Lower leg skin (tissue), 4 donors: ENCODE data around the gene DENND6B. TPM values are rescaled to one million over a fixed set of nuclear protein-coding genes. Genes with fewer than 3 reads are reported as not detected.

Source experiments
- DNase-seq, 2 donors: peaks; one replicate each; pipeline ENCODE4 v3.0.0-alpha.2; 2019; ENCODE audit warnings: low spot score in 2 of 2
- H3K4me3 ChIP-seq: fragments of 200-600 bp; sonication (generic); 2 replicates; pipeline ENCODE4 v1.5.1; 2017; ENCODE audit warnings: mild to moderate bottlenecking, low read depth; ENCODE audit not compliant: poor library complexity, severe bottlenecking
- CTCF ChIP-seq, 3 donors: fragments of 450-650 bp; IDR thresholded peaks; one replicate each; pipeline ENCODE4 v1.5.1; 2016; ENCODE audit warnings: antibody characterized with exemption in 3 of 3, mild to moderate bottlenecking in 3 of 3, moderate library complexity in 2 of 3
- POLR2A ChIP-seq, 2 donors: fragments of 450-650 bp; IDR thresholded peaks; one replicate each; pipeline ENCODE4 v1.6.1; 2016 to 2017; ENCODE audit warnings: antibody characterized with exemption in 2 of 2, mild to moderate bottlenecking in 1 of 2, moderate library complexity in 1 of 2
- WGBS, 2 donors: methylation state at CpG; one replicate each; pipeline ENCODE4 v1.1.5; 2018; 5-methylcytosine and 5-hydroxymethylcytosine counted together
- intact Hi-C: fragments of 100-400 bp; cut with DNase I; formaldehyde crosslinking; loops from one replicate; pipeline ENCODE4 v1.15.0; 2023; ENCODE audit warnings: low total_unique reads
- total RNA-seq, 4 donors: library from RNA; depleted of rRNA; stranded (reverse); fragments of >200 nt; gene quantifications; one replicate each; pipeline ENCODE4 v1.1.0, GENCODE V29; 2016

Gene DENND6B
- total RNA-seq, 4 donors from 2014 or later, result 0.97 to 8.8 (median 6.5) TPM

DNA sequence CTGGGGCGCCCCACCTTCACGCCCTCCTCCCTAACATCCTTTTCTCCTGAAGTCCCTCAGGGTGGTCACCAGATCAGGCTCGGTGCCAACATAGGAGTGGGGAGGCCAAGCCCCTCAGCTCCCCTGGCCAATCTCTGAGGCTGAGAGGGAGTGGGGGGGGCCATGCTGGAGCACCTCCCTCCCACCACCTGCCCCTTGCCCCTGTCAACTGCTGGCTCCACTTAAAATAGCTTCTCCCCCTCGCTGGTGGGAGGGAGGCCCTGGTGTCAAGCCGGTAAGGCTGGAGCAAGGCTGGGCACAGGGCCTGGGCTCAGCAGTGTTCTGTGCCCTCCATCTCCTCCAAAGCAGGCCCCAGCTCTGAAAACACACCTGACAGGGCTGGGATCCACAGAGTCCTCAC lies 24.2 kb downstream of the DENND6B start:
- intact Hi-C loops, result no loop called here
- DNase-seq, result no peak
- 64% methylated on average over 5 of the region's 5 CpGs; no CpG with 5 or more reads in 1 of the 2 donors for WGBS, 2 donors
- TF ChIP-seq CTCF (IDR thresholded peaks at IDR 0.05), result no peak
- TF ChIP-seq POLR2A (IDR thresholded peaks at IDR 0.05), result no peak
- no peak overlapping the region for H3K4me3 ChIP-seq

- WGBS, 2 donors, result 26 to 32% methylated on average over 7 to 9 of the region's 9 CpGs
- intact Hi-C loops, result no loop called here
- no peak for DNase-seq
- TF ChIP-seq POLR2A (IDR thresholded peaks at IDR 0.05) (no peak), CTCF (IDR thresholded peaks at IDR 0.05) (no peak)
- H3K4me3 ChIP-seq, result no peak overlapping the region
Observed at GRCh38 chr22:50302041-50302541, 24.7 kb downstream of the DENND6B start.

DNA sequence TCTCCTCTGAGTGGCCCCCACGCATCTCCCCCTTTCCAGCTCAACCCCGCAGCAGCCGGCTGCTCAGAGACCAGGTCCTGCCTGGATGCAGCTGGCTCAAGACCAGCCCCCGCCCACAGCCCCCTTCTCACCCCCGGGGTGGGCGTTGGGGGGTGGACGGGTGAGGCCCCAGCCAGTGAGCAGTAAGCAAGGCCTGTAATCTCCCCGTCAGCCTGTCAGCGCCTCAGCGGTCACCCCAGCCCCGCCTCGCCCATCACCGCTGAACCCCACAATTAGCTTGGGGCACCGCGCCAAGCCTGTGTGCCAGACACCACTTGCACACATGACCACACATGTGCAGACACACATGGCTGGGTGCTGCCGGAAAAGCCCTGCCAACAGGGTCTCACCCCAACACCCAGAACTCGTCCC lies 25.2 kb downstream of the DENND6B start:
- 22 to 42% methylated on average over 14 to 17 of the region's 17 CpGs for WGBS, 2 donors
- no peak for DNase-seq
- TF ChIP-seq POLR2A (IDR thresholded peaks at IDR 0.05), result no peak
- TF ChIP-seq CTCF (IDR thresholded peaks at IDR 0.05), result no peak
- H3K4me3 ChIP-seq, result no peak overlapping the region
- intact Hi-C loops, result no loop called here

- 82 to 85% methylated on average over 9 of the region's 14 CpGs for WGBS, 2 donors
- intact Hi-C loops, result no loop called here
- TF ChIP-seq CTCF (IDR thresholded peaks at IDR 0.05) (no peak), POLR2A (IDR thresholded peaks at IDR 0.05) (no peak)
- no peak for DNase-seq
- no peak overlapping the region for H3K4me3 ChIP-seq
Observed at GRCh38 chr22:50300620-50301257, 26.1 kb downstream of the DENND6B start.

DNA sequence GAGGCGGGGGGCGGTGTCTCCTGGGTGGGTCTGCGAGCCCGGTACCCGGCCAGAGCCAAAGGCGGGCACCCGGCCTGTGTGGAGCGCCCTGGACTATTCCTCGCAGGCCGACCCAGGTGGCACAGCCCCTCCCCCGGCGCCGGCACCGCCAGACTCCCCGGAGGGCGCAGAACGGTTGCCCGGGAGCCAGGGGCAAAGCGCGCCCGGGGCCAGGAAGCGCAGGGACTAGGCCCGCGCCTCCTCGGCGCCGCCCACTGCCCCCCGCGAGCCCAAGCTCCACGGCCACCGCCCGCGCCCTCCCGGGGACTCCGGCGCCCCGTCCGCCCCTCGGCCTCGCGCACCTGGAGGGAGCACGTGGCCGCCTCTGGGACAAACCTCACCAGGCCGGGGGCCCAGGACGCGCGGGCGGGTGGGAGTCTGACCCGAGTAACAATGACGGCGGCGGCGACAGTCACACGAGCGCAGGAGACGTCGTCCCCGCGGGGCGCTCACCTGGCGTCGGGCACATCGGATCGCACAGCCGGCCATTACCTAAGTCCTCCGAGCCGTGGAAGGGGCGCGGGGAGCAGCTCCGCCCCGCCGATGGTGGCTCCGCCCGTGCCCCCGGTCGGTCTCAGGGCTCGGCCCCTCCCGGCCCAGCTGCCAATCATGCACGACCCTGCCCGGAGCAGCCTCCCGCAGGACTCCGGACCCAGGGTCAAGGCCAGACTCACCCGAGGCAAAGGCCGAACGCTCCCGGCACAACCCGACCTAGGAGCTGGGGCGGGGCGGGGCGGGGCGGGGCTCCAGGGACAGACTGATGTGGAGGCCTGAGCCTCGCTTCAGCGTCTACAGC lies 26.8 kb downstream of the DENND6B start:
- DNase-seq, result no peak
- 12 to 23% methylated on average over 27 to 61 of the region's 93 CpGs for WGBS, 2 donors
- TF ChIP-seq POLR2A (IDR thresholded peaks at IDR 0.05) (no peak), CTCF (IDR thresholded peaks at IDR 0.05) (no peak)
- intact Hi-C loops, result no loop called here
- H3K4me3 ChIP-seq, result no peak overlapping the region
